Ectodermal cell (in vitro differentiated cells): ENCODE measurements around the gene JARID2.

Source experiments
- H3K27ac ChIP-seq: 2 replicates; pipeline ENCODE4 v1.7.0; 2013; ENCODE audit warnings: mild to moderate bottlenecking, low read depth, low read length; ENCODE audit not compliant: insufficient read depth, poor library complexity, severe bottlenecking
- H3K27me3 ChIP-seq: 2 replicates; pipeline ENCODE4 v1.7.0; 2013; ENCODE audit warnings: mild to moderate bottlenecking, low read length; ENCODE audit not compliant: insufficient read depth, control insufficient read depth, poor library complexity, severe bottlenecking
- H3K36me3 ChIP-seq: one replicate; pipeline ENCODE4 v1.7.0; 2013; ENCODE audit warnings: low read length; ENCODE audit not compliant: control insufficient read depth, insufficient read depth
- H3K4me1 ChIP-seq: one replicate; pipeline ENCODE4 v1.7.0; 2013; ENCODE audit warnings: low read length; ENCODE audit not compliant: control insufficient read depth, insufficient read depth
- H3K4me3 ChIP-seq: 2 replicates; pipeline ENCODE4 v1.7.0; 2013; ENCODE audit warnings: low read depth, low read length, control low read depth; ENCODE audit not compliant: insufficient read depth
- H3K9me3 ChIP-seq: 2 replicates; pipeline ENCODE4 v1.7.0; 2013; ENCODE audit warnings: mild to moderate bottlenecking, low read length, moderate library complexity; ENCODE audit not compliant: control insufficient read depth
- WGBS, 2 experiments: methylation state at CpG; one replicate each; pipeline ENCODE4 v1.1.7; 2013; ENCODE audit warnings: missing lambda C conversion rate in 2 of 2; 5-methylcytosine and 5-hydroxymethylcytosine counted together

The JARID2 gene

DNA sequence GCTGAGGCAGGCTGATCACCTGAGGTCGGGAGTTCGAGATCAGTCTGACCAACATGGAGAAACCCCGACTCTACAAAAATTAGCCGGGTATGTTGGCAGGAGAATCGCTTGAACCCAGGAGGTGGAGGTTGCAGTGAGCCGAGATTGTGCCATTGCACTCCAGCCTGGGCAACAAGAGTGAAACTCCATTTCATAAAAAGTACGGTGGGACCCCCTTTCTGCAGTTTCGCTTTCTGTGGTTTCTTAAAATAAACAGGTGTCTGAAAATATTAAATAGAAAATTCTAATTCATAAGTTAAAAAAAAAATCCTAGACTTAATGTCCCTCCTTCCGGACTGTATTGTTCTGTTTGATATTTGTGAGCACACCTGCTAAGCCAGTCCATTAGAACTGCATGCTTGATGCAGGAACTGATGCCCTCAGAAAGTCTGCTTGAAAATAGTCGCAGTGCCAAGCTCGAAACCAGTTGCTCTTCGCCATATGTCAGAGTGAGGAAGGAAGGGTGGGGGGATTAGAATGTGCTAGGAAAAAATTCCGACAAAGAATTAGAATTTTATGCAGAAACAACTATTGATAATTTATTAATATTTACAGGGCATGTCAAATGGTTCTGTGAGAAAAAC lies 85.9 kb downstream of the JARID2 start:
- H3K4me3 ChIP-seq = no peak overlapping the region
- no peaks in the 10 kb centered on the region for H3K27me3 ChIP-seq
- H3K9me3 ChIP-seq = no peaks in the 10 kb centered on the region
- WGBS, 2 experiments = 92 to 94% methylated on average over 11 to 12 of the region's 13 CpGs
- H3K36me3 ChIP-seq = no peaks in the 10 kb centered on the region
- no peak overlapping the region for H3K27ac ChIP-seq
- peaks cover 31% of the 10 kb centered on the region for H3K4me1 ChIP-seq

GRCh38 chr6:15332446-15332845 lies 86.6 kb downstream of the JARID2 start:
- Histone ChIP-seq H3K27ac (no peak overlapping the region), H3K36me3 (no peaks in the 10 kb centered on the region), H3K4me3 (no peak overlapping the region), H3K27me3 (no peaks in the 10 kb centered on the region), H3K9me3 (no peaks in the 10 kb centered on the region), H3K4me1 (peaks cover 31% of the 10 kb centered on the region)
- WGBS, 2 experiments = 97 to 100% methylated on average over 1 to 2 of the region's 2 CpGs

DNA sequence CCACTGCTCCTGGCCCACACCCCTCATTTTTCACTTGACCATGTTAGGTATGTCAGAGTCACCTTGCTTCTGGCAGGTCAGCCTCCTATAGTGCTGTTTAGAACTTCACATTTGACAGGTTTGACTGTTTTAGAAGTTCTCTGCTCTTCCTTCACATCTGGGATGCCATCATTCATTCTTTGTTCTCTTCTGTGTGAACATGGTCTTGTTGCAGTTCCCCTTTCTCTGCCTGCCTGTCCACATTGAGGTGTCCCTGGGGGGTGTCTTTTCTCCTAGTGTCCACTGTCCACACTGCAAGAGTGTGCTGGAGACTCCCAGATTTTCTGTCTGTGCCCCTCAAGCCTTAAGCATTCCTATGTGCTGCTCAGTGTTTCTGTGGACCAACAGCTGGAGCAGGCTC lies 89.5 kb downstream of the JARID2 start:
- Histone ChIP-seq H3K4me3 (no peak overlapping the region), H3K9me3 (no peaks in the 10 kb centered on the region), H3K4me1 (peaks cover 14% of the 10 kb centered on the region), H3K36me3 (no peaks in the 10 kb centered on the region), H3K27ac (no peak overlapping the region), H3K27me3 (no peaks in the 10 kb centered on the region)

DNA sequence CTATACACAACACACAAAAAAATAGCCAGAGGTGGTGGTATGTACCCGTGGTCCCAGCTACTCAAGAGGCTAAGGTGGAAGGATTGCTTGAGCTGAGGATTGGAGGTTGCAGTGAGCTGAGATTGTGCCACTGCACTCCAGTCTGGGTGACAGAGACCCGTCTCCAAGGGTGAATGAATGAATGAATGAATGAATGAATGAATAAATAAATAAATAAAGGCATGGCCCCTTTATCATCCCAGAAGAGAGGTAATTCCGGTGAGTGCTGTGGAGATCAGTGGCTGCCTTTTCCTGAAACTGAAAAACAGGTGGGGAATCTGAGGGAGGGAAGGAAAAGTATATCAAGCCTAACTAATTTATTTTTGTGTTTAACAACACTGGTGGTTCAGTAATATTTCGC lies 90.0 kb downstream of the JARID2 start:
- WGBS, 2 experiments = 89% methylated on average over 4 of the region's 4 CpGs
- H3K27ac ChIP-seq = no peak overlapping the region
- no peaks in the 10 kb centered on the region for H3K36me3 ChIP-seq
- H3K9me3 ChIP-seq = no peaks in the 10 kb centered on the region
- no peaks in the 10 kb centered on the region for H3K27me3 ChIP-seq
- peaks cover 16% of the 10 kb centered on the region for H3K4me1 ChIP-seq
- H3K4me3 ChIP-seq = no peak overlapping the region

DNA sequence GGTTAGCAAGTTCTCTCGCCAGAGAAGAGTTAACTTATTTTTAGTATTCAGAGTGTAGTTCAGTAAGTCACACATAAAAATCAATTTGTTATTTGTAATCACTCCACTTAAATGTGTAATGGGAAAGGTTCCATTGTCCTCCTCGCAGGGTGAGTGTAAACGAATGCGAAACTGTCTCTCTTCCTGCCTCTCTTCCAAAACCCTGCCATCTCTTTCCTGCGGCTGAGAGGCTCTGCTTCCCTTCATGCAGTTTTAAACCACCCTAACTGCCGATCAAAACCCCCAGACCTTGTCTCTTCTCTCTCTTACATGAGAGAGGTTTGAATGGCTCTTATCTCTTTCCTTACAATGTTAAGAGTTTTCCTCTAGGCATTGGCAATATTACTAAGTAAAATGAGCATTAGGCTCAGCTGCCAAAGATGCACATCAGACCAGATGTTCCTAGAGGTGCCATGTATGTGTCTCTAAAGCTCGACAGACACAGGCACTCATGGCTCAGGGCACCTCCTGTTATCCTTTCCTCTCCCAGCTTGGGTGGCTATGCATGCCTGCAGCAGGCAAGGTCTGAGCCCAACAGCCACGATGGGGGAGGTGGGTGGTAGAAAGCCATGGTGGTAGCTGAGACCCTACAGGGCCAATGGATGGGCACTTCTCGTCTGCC lies 91.2 kb downstream of the JARID2 start:
- no peak overlapping the region for H3K4me3 ChIP-seq
- H3K36me3 ChIP-seq = no peaks in the 10 kb centered on the region
- WGBS, 2 experiments = 57 to 62% methylated on average over 7 to 9 of the region's 9 CpGs
- H3K4me1 ChIP-seq = peaks cover 23% of the 10 kb centered on the region
- no peak overlapping the region for H3K27ac ChIP-seq
- H3K9me3 ChIP-seq = no peaks in the 10 kb centered on the region
- no peaks in the 10 kb centered on the region for H3K27me3 ChIP-seq

DNA sequence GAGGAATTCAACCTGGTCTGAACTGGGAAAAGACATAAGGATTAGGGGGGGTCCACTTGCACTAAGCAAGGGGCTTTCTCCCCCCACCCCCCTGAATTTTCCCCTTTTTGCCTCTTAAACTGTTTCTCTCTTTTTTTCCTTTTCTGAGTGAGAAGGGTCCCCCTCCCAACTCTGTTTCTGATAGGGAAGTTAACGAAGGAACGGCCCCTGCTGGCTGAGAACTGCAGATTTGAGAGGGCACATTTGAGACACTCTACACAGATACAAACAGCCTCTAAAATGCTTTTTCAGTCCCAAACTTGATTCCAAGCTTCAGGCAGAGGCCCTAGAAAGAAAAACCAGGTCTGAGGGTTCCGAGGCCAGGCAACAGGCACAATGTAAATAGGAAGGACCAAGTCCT lies 91.7 kb downstream of the JARID2 start:
- no peak overlapping the region for H3K4me3 ChIP-seq
- H3K27me3 ChIP-seq = no peaks in the 10 kb centered on the region
- no peaks in the 10 kb centered on the region for H3K36me3 ChIP-seq
- peaks cover 24% of the 10 kb centered on the region for H3K4me1 ChIP-seq
- H3K9me3 ChIP-seq = no peaks in the 10 kb centered on the region
- no peak overlapping the region for H3K27ac ChIP-seq
- WGBS, 2 experiments = 61 to 63% methylated on average over 3 of the region's 3 CpGs

GRCh38 chr6:15338476-15338875 lies 92.6 kb downstream of the JARID2 start:
- no peaks in the 10 kb centered on the region for H3K36me3 ChIP-seq
- no peaks in the 10 kb centered on the region for H3K27me3 ChIP-seq
- H3K4me1 ChIP-seq = peaks cover 24% of the 10 kb centered on the region
- H3K9me3 ChIP-seq = no peaks in the 10 kb centered on the region
- H3K27ac ChIP-seq = no peak overlapping the region
- WGBS, 2 experiments = 85 to 89% methylated on average over 1 of the region's 1 CpG
- no peak overlapping the region for H3K4me3 ChIP-seq

DNA sequence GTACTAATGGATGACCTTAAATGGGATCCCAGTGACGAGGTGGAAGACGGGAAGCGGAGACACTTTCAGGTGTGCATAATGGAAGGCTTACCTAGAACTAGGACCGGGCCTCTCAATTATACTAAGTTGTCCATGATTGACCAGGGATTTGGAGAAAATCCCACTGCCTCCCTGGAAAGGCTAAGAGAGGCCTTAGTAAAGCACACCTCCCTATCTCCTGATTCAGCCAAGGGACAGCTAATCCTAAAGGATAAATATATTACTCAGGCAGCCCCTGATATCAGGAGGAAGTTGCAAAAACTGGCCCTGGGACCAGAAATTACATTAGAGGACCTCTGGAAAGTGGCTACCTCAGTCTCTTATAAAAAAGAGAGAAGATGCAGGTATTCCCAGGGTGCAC lies 93.2 kb downstream of the JARID2 start:
- peaks cover 24% of the 10 kb centered on the region for H3K4me1 ChIP-seq
- no peak overlapping the region for H3K4me3 ChIP-seq
- no peaks in the 10 kb centered on the region for H3K9me3 ChIP-seq
- H3K36me3 ChIP-seq = no peaks in the 10 kb centered on the region
- no peak overlapping the region for H3K27ac ChIP-seq
- WGBS, 2 experiments = 90 to 95% methylated on average over 4 of the region's 4 CpGs
- no peaks in the 10 kb centered on the region for H3K27me3 ChIP-seq

GRCh38 chr6:15340105-15340601 lies 94.3 kb downstream of the JARID2 start:
- Histone ChIP-seq H3K27ac (no peak overlapping the region), H3K4me1 (peaks cover 24% of the 10 kb centered on the region), H3K4me3 (no peak overlapping the region), H3K36me3 (no peaks in the 10 kb centered on the region), H3K27me3 (no peaks in the 10 kb centered on the region), H3K9me3 (no peaks in the 10 kb centered on the region)
- WGBS, 2 experiments = 88 to 94% methylated on average over 3 of the region's 3 CpGs

DNA sequence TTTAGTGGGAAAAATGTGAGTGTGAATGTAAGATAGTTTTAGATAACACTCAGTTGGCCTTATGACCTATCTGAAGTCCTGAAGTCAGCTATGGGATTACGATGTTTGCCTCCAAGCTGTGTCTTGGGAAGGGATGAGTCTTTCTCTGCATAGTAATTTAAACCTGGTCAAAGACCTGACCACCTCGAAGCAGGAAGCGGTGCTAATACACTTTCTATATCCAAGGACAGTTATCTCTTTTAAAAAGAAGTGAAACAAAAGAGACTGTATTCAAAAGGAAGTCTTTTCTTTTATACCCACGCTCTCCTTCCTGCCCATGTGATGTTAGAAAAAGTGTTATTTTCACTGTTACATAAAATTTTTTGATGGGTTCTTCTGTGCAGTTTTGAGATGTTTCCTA lies 94.9 kb downstream of the JARID2 start:
- H3K4me1 ChIP-seq = peaks cover 24% of the 10 kb centered on the region
- 75 to 79% methylated on average over 2 to 3 of the region's 4 CpGs for WGBS, 2 experiments
- no peaks in the 10 kb centered on the region for H3K36me3 ChIP-seq

More for the DNA sequence above, 94.9 kb downstream of the JARID2 start:
- no peaks in the 10 kb centered on the region for H3K9me3 ChIP-seq
- no peak overlapping the region for H3K4me3 ChIP-seq
- H3K27me3 ChIP-seq = no peaks in the 10 kb centered on the region
- no peak overlapping the region for H3K27ac ChIP-seq
